Glutamatergic neuron (in vitro differentiated cells): ENCODE measurements around the gene ATXN3. TPM values are rescaled to one million over a fixed set of nuclear protein-coding genes. Genes with fewer than 3 reads are reported as not detected.

Source experiments
- DNase-seq: peaks from one replicate; pipeline ENCODE4 v3.0.0; 2022
- H3K27ac Mint-ChIP-seq: one replicate; pipeline ENCODE4 v1.8.0; 2020; ENCODE audit warnings: mild to moderate bottlenecking, mixed read lengths, inconsistent platforms; ENCODE audit not compliant: unreplicated experiment
- H3K27me3 Mint-ChIP-seq: one replicate; pipeline ENCODE4 v1.8.0; 2020; ENCODE audit warnings: mild to moderate bottlenecking, moderate library complexity, mixed read lengths, inconsistent platforms; ENCODE audit not compliant: unreplicated experiment
- H3K36me3 Mint-ChIP-seq: one replicate; pipeline ENCODE4 v1.8.0; 2020; ENCODE audit warnings: mild to moderate bottlenecking, mixed read lengths, inconsistent platforms; ENCODE audit not compliant: unreplicated experiment
- H3K4me1 Mint-ChIP-seq: one replicate; pipeline ENCODE4 v1.8.0; 2020; ENCODE audit warnings: mild to moderate bottlenecking, low read depth, mixed read lengths, inconsistent platforms; ENCODE audit not compliant: unreplicated experiment
- H3K4me3 Mint-ChIP-seq: one replicate; pipeline ENCODE4 v1.8.0; 2020; ENCODE audit warnings: mild to moderate bottlenecking, mixed read lengths, inconsistent platforms; ENCODE audit not compliant: unreplicated experiment
- H3K9me3 Mint-ChIP-seq: one replicate; pipeline ENCODE4 v1.8.0; 2020; ENCODE audit warnings: mild to moderate bottlenecking, moderate library complexity, mixed read lengths, inconsistent platforms; ENCODE audit not compliant: unreplicated experiment
- CTCF ChIP-seq: fragments of 200-600 bp; sonication (generic); IDR thresholded peaks from one replicate; pipeline ENCODE4 v1.5.0; 2021; ENCODE audit not compliant: partially characterized antibody, unreplicated experiment
- total RNA-seq: library from RNA; stranded (reverse); fragmentation: NEBNext Ultra II Directional; extraction: Animal tissue kit (Norgen Biotek cat#: 25700); gene quantifications from one replicate; pipeline ENCODE4 v1.2.1, GENCODE V29; 2021; ENCODE audit not compliant: unreplicated experiment

ATXN3 gene
- total RNA-seq, 1 donor from 2014 or later: 39.8 TPM

- Mint-ChIP-seq H3K27me3 (no peaks in the 10 kb centered on the region), H3K36me3 (peaks cover 5% of the 10 kb centered on the region)
Observed at GRCh38 chr14:92143309-92143708, 36.9 kb upstream of the ATXN3 start.

GRCh38 chr14:92135269-92135668 lies 28.9 kb upstream of the ATXN3 start:
- Mint-ChIP-seq H3K27ac (no peak overlapping the region), H3K9me3 (peaks cover 2% of the 10 kb centered on the region), H3K36me3 (no peaks in the 10 kb centered on the region), H3K4me1 (no peaks in the 10 kb centered on the region), H3K27me3 (peaks cover 2% of the 10 kb centered on the region), H3K4me3 (no peak overlapping the region)
- DNase-seq: no peak
- TF ChIP-seq CTCF: peak; percentile 64

More at GRCh38 chr14:92143309-92143708, 36.9 kb upstream of the ATXN3 start:
- no peak overlapping the region for H3K27ac Mint-ChIP-seq
- H3K4me3 Mint-ChIP-seq: no peak overlapping the region
- H3K4me1 Mint-ChIP-seq: no peaks in the 10 kb centered on the region
- DNase-seq: no peak
- TF ChIP-seq CTCF: no peak
- no peaks in the 10 kb centered on the region for H3K9me3 Mint-ChIP-seq

- Mint-ChIP-seq H3K27ac (no peak overlapping the region), H3K4me1 (peaks cover 2% of the 10 kb centered on the region), H3K36me3 (no peaks in the 10 kb centered on the region), H3K9me3 (peaks cover 2% of the 10 kb centered on the region), H3K4me3 (no peak overlapping the region), H3K27me3 (peaks cover 2% of the 10 kb centered on the region)
- DNase-seq: no peak
- no peak for TF ChIP-seq CTCF
Observed at GRCh38 chr14:92134456-92134855, 28.1 kb upstream of the ATXN3 start.

DNA sequence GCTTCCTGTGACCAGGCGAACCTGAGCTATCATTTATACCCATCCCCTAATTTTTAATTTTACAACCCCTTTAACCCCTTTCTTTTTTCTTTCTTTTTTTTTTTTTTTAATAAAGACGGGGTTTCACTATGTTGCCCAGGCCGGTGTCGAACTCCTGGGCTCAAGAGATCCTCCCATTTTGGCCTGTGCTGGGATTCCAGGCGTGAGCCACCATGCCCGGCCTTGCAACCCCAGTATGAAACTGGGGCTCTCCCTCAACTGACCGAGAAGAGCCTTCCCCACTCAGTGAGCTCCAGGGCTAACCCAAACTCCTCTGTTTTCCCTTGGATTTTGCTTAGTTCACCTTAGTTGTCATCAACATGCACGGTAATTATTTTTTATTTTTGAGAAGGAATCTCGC lies 16.4 kb upstream of the ATXN3 start:
- H3K9me3 Mint-ChIP-seq: peaks cover 2% of the 10 kb centered on the region
- peaks cover 5% of the 10 kb centered on the region for H3K4me1 Mint-ChIP-seq
- H3K27me3 Mint-ChIP-seq: peaks cover 8% of the 10 kb centered on the region
- no peak for TF ChIP-seq CTCF
- peak overlapping the region; percentile 99 for H3K4me3 Mint-ChIP-seq
- peak overlapping the region; percentile 100 for H3K27ac Mint-ChIP-seq
- no peaks in the 10 kb centered on the region for H3K36me3 Mint-ChIP-seq
- no peak for DNase-seq

- H3K9me3 Mint-ChIP-seq: peaks cover 2% of the 10 kb centered on the region
- H3K36me3 Mint-ChIP-seq: no peaks in the 10 kb centered on the region
- no peak for DNase-seq
- peaks cover 5% of the 10 kb centered on the region for H3K4me1 Mint-ChIP-seq
- H3K27me3 Mint-ChIP-seq: peaks cover 8% of the 10 kb centered on the region
- peak overlapping the region; percentile 100 for H3K27ac Mint-ChIP-seq
- TF ChIP-seq CTCF: no peak
- peak overlapping the region; percentile 99 for H3K4me3 Mint-ChIP-seq
Observed at GRCh38 chr14:92122351-92122677, 15.9 kb upstream of the ATXN3 start.
